HK-2 (cell line): ENCODE results near the gene DPF1.
"Not testable (repeated sequence)": the region's sequence is repeated elsewhere in the genome, so short reads cannot be mapped to it uniquely, and the experiment has no call there.

Experiments used
- DNase-seq: peaks from one replicate; pipeline ENCODE4 v3.0.0-alpha.2; 2018; ENCODE audit not compliant: unreplicated experiment

The DPF1 gene

DNA sequence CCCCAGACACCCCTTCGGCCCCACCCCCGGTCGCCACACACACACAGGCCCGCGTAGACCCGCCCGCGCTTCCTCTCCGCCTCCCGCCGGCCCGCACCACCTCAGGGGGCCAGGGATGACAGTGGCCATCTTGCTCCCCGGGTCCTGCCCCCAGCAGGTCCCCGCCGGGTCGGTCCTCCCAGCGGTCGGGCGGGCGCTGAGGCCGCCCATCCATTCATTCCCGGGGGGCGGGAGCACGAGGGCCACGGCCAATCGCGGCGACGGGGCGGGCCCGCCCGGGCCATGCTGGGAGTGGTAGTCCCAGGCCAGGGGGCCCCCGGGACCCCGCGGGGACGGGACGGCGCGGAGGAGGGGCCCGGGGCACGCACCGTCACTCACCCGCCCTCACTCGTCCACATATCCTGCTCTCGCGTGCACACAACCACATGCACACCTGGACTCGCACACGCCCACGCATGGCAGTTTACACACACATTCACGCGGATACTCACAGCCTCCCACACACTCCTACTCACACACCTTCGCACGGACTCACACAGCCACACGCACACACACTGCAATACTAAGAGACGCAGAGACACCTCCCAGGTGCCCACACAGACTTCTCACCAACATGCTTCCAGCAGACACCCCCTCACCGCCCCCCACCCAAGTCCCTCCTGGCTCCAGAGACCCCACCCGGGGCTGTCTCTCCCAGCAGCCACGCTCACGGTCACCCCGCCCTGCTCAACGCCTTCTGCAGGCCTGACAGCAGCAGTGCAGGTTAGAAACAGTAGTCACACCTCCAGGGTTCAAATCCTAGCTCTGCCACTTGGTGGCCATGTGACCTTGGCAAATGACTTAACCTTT is at the start of gene DPF1:
TSS of gene DPF1 (minus strand) at position 209 of the 849 bp plus-strand sequence. CDS start at position 129, 80 bp downstream.
- DNase-seq: peak; percentile 89

DNA sequence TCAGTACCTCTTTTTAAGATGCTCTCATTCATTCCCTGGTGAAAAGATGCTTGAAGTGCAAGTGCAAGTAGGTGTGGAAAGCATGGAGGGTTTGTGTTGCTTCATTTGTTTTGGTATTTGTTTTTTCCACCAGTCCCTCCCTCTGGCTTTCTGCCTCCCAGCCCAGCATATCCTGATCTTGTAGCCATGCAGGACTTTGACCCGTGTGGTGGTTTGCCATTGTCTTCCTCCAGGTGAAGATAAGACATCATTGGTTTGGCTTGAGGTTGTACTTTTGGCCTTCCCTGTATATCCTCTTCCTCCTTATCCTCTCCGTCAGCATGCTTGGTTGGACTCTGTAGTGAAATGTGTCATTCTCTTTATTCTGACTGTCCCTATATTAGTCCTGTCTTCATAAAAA is 49.5 kb upstream of the DPF1 start:
- no peak for DNase-seq

DNA sequence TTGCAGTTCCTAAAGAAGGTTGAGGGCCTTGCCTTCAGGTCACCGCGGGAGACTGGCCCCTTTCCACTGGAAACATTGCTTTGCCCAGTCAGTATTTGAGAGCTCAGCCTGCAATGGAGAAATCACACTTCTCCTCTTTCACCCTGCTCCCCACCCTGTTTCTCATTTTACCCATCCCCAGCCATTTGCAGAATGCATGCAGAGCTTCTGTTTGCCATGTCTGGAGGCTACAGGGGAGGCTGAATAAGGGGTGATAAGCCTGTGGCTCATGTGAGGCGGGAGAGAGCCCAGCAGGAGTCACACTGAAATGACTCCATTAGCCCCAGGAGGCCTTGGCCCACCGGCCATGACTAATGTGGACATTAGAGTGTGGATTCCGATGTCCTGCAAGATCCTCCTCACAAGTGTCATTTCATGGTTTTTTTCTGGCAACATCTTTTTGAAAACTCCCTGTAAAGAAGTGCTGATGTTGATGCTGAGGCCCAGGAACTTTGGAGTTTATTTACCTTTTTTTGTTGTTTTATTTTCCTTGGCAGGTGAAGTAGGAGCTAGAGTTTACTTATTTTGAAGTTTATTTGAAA is 46.7 kb upstream of the DPF1 start:
- peak; percentile 46 for DNase-seq

- no peak for DNase-seq
Observed at GRCh38 chr19:38268539-38268938, 44.5 kb upstream of the DPF1 start.

GRCh38 chr19:38267761-38268483 is 43.9 kb upstream of the DPF1 start:
- DNase-seq: peak; percentile 41

- peak; percentile 65 for DNase-seq
Observed at GRCh38 chr19:38266981-38267597, 43.1 kb upstream of the DPF1 start.

DNA sequence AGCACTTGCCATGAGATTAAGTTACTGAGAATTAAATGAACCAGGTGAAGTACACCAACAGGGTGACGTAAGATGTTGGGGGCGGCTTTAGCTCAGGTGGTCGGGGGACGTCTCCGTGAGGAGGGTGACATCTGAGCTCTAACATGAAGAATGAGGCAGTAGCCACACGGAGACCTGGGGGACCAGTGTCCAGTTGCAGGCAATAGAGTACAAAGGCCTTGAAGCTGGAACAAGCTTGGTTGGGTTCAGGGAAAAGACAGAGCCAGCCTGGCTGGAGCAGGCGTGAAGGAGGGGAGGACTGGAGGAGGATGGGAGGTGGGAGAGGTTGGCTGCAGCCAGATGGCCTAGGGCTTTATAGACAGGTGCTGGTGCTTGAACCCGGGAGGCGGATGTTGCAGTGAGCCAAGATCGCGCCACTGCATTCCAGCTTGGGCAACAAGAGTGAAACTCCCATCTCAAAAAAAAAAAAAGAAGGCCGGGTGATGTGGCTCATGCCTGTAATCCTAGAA is 42.0 kb upstream of the DPF1 start:
- peak; percentile 26 for DNase-seq

- DNase-seq: peak; percentile 50
Observed at GRCh38 chr19:38265213-38265861, 41.3 kb upstream of the DPF1 start.

GRCh38 chr19:38264486-38265212 is 40.6 kb upstream of the DPF1 start, which contains the start of gene SPINT2:
SPINT2 (plus strand) TSS chr19:38264573; CDS start chr19:38264893, 320 bp downstream.
- no peak for DNase-seq

GRCh38 chr19:38263689-38264485 is 39.9 kb upstream of the DPF1 start:
- peak; percentile 94 for DNase-seq

- no peak for DNase-seq
Observed at GRCh38 chr19:38262585-38263268, 38.7 kb upstream of the DPF1 start.

GRCh38 chr19:38261942-38262341 is 37.9 kb upstream of the DPF1 start:
- DNase-seq: not testable (repeated sequence)

DNA sequence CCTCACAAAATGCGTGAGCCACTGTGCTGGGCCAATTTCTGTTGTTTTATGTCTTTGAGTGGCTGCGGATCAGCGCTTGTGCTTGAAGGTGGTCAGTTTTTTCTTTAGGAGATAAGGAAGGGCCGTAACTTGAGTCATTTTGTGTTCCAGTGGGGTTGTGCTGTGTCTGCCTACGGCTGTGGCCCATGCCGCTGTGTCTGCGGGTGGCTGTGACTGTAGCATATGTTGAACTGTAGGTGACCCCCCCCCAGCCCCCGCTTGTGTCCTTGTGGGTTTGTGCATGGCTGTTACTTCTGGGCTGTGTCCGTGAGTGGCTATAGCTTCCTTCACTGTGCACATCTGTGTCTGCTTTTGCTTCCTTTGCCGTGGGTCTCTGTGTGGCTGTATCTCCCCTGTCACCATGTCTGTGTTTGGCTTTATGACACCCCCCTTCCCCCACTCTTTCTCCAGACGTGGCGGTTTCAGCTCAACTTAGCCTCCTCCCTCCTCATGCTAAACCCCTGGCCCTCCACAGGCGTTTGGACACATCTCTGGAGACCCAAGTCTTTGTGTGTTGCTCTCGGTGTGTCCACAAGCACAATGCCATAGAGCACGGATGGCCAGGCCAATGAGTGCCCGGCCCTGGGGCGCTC is 31.5 kb upstream of the DPF1 start:
- no peak for DNase-seq

DNA sequence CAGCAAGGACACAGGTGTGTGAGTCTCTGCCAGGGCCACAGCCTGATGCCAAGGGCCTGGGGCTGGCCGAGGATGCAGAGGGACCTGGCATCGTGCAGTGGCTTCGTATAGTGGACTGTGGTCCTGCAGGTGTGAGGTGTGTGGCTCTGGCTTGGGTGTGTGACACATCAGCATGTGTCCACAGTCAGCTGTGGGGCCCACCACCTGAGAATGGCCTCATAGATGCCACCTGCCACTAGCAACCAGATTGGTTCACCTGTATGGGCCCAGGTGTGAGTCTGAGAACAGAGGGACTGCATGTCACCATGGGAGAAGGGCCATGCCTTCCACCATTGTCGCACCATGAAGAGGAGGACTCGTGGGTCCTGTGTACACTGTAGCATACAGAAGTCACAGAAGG is 29.8 kb upstream of the DPF1 start:
- no peak for DNase-seq

- no peak for DNase-seq
Observed at GRCh38 chr19:38252941-38253691, 29.1 kb upstream of the DPF1 start.

DNA sequence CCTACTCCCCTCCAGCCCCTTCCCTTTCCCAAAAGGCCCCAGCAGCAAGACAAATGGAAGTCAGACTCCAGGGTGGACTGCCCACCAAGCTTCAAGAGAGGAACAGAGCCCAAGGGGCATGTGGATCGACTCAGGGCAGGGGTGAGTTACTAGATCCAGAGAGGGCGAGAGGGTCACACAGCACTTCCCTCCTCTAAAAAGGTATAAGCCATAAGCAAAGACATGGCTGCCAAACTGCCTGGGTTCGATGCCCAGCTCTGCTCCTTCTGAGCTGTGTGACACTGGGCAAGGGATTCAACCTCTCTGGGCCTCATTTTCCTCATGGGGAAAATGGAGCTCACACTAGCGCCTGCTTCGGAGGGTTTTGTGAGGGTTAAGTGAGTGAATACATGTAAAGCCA is 28.4 kb upstream of the DPF1 start:
- DNase-seq: no peak

DNA sequence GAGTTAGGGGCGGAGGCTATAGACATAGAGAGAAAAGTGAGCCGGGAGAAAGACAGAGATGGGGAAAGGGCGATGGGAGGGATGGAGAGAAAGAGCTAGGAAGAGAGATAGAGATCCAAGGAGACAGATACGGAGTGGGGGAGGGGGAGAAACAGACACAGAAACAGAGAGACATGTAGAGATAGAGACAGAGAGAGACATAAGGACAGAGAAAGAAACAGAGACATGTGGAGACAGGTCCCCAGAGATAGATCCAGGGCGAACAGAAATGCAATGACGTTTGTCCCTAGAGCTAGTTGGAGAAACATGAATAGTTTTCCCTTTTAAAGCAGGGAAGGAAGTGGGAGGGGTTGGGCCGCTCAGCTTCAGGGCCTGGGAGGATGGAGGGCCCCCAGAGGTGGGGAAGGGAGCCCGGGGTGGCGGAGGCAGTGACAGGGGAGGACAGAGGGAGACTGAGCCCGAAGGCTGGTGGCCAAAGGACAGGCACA is 27.6 kb upstream of the DPF1 start:
- no peak for DNase-seq
